GM21390 (cell line): Measurements from ENCODE around the gene PTPRD.

Experiments
- ATAC-seq: cut with Tn5 transposase; IDR thresholded peaks from one replicate; pipeline ENCODE4 v1.9.1; 2021; ENCODE audit not compliant: unreplicated experiment

Gene PTPRD

DNA sequence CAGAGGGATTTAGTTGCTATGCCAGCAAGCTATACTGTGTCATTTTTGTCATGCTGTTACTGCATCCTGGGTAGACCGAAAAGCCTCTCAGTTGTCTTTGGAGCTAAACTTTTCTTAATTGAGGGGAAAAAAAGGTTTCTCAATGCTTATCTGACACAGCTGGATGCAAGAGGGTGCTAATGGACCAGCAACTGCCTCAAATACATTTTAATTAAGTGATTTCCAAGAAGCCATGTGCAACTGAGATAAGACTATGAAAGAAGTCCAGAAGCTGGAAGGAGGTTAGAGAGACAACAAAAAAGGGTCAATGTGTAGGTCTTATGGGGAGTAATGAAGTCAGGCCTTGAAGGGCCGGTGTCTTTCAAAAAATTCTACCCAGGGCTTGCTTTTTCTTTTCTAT, 2347.5 kb downstream of the PTPRD start:
- ATAC-seq = no peak
